Caco-2 (cell line): ENCODE measurements around the gene EEF1E1. TPM values are rescaled to one million over a fixed set of nuclear protein-coding genes. Genes with fewer than 3 reads are reported as not detected.

ENCODE experiments used
- BruUV-seq: library from RNA; stranded (reverse); fragments of 400-500 nt; replicated peaks from 2 replicates; lab custom pipeline; 2021; lab: Mats Ljungman, UMichigan
- CTCF ChIA-PET: fragments of 300-600 bp; sonication (Branson Sonifier 250); formaldehyde crosslinking; loops from one replicate; lab custom pipeline; 2022; ENCODE audit warnings: antibody characterized with exemption; lab: Charles Lee
- POLR2A ChIA-PET: fragments of 300-600 bp; sonication (Branson Sonifier 250); formaldehyde crosslinking; loops from one replicate; lab custom pipeline; 2022; ENCODE audit warnings: antibody characterized with exemption; lab: Charles Lee
- DNase-seq, 2 experiments: peaks; one replicate each; pipeline versions ENCODE4 v3.0.0 to v3.0.0-alpha.2; 2020 to 2022
- H3K27me3 ChIP-seq: replicated peaks from 2 replicates; pipeline ENCODE4 v1.6.0; 2011; ENCODE audit warnings: low read length; ENCODE audit not compliant: control insufficient read depth, insufficient read depth
- H3K36me3 ChIP-seq: 2 replicates; pipeline ENCODE4 v1.5.1; 2011; ENCODE audit warnings: low read length; ENCODE audit not compliant: control insufficient read depth, insufficient read depth
- H3K4me1 ChIP-seq: fragments of 250-450 bp; sonication (Bioruptor Pico); 2 replicates; pipeline ENCODE4 v1.5.1; 2020; ENCODE audit warnings: mild to moderate bottlenecking
- H3K4me3 ChIP-seq: 2 replicates; pipeline ENCODE4 v1.5.1; 2011; ENCODE audit warnings: low read depth, mild to moderate bottlenecking, control low read depth, low read length
- H3K9me3 ChIP-seq: fragments of 250-450 bp; sonication (Bioruptor Pico); 2 replicates; pipeline ENCODE4 v1.5.1; 2020; ENCODE audit warnings: mild to moderate bottlenecking, moderate library complexity
- H3K27ac Mint-ChIP-seq: one replicate; pipeline ENCODE4 v1.8.0; 2022; ENCODE audit warnings: mixed read lengths; ENCODE audit not compliant: unreplicated experiment
- H3K27me3 Mint-ChIP-seq: one replicate; pipeline ENCODE4 v1.8.0; 2022; ENCODE audit warnings: mixed read lengths; ENCODE audit not compliant: insufficient read depth, unreplicated experiment
- H3K36me3 Mint-ChIP-seq: one replicate; pipeline ENCODE4 v1.8.0; 2022; ENCODE audit warnings: mild to moderate bottlenecking, mixed read lengths; ENCODE audit not compliant: insufficient read depth, unreplicated experiment
- H3K4me1 Mint-ChIP-seq: one replicate; pipeline ENCODE4 v1.8.0; 2022; ENCODE audit warnings: low read depth, mixed read lengths; ENCODE audit not compliant: unreplicated experiment
- H3K4me3 Mint-ChIP-seq: one replicate; pipeline ENCODE4 v1.8.0; 2022; ENCODE audit warnings: mild to moderate bottlenecking, moderate library complexity, mixed read lengths; ENCODE audit not compliant: unreplicated experiment
- H3K9me3 Mint-ChIP-seq: one replicate; pipeline ENCODE4 v1.8.0; 2022; ENCODE audit warnings: mixed read lengths; ENCODE audit not compliant: unreplicated experiment
- intact Hi-C: fragments of 100-400 bp; cut with micrococcal nuclease; formaldehyde crosslinking; loops from one replicate; pipeline ENCODE4 v1.10.0; 2022; ENCODE audit not compliant: unreplicated experiment
- total RNA-seq: library from RNA; stranded (reverse); gene quantifications from 2 replicates; pipeline ENCODE4 v1.2.3, GENCODE V29; 2022
- TF ChIP-seq, protein P1 (sequence below), 2 experiments: fragments of 200-600 bp in 1 of 2; IDR thresholded peaks; 1 replicate in 1 of 2; 2 replicates in 1 of 2; pipeline versions ENCODE4 v1.5.1 to v1.8.0; 2011 to 2022; ENCODE audit warnings: antibody characterized with exemption in 1 of 2, control low read depth in 1 of 2, inconsistent platforms in 1 of 2, low read depth in 1 of 2, low read length in 1 of 2, mild to moderate bottlenecking in 1 of 2, moderate library complexity in 1 of 2; ENCODE audit not compliant: insufficient read depth in 1 of 2, severe bottlenecking in 1 of 2, unreplicated experiment in 1 of 2

Gene EEF1E1
- total RNA-seq, 1 experiment from 2014 or later = 60.3 TPM

- Mint-ChIP-seq H3K9me3 (peaks cover under 1% of the 10 kb centered on the region), H3K27me3 (no peaks in the 10 kb centered on the region), H3K27ac (no peak overlapping the region), H3K36me3 (peaks cover 39% of the 10 kb centered on the region), H3K4me1 (peaks cover 51% of the 10 kb centered on the region), H3K4me3 (no peak overlapping the region)
- Histone ChIP-seq H3K36me3 (no peaks in the 10 kb centered on the region), H3K27me3 (no peaks in the 10 kb centered on the region), H3K4me1 (peaks cover 75% of the 10 kb centered on the region), H3K4me3 (no peak overlapping the region), H3K9me3 (no peaks in the 10 kb centered on the region)
- CTCF ChIA-PET = no interaction called here
- POLR2A ChIA-PET = no interaction called here
- intact Hi-C loops = no loop called here
- no peak for DNase-seq
- TF ChIP-seq, protein P1, sequence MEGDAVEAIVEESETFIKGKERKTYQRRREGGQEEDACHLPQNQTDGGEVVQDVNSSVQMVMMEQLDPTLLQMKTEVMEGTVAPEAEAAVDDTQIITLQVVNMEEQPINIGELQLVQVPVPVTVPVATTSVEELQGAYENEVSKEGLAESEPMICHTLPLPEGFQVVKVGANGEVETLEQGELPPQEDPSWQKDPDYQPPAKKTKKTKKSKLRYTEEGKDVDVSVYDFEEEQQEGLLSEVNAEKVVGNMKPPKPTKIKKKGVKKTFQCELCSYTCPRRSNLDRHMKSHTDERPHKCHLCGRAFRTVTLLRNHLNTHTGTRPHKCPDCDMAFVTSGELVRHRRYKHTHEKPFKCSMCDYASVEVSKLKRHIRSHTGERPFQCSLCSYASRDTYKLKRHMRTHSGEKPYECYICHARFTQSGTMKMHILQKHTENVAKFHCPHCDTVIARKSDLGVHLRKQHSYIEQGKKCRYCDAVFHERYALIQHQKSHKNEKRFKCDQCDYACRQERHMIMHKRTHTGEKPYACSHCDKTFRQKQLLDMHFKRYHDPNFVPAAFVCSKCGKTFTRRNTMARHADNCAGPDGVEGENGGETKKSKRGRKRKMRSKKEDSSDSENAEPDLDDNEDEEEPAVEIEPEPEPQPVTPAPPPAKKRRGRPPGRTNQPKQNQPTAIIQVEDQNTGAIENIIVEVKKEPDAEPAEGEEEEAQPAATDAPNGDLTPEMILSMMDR (IDR thresholded peaks at IDR 0.05; ENCODE audit: insufficient read depth in 1 of 2, low read depth in 1 of 2, low read length in 1 of 2, severe bottlenecking in 1 of 2, unreplicated experiment in 1 of 2) = no peak
- BruUV-seq = no TSS peak
Observed at GRCh38 chr6:8082572-8082953, 19.8 kb downstream of the EEF1E1 start.

GRCh38 chr6:8080362-8081151 is 21.8 kb downstream of the EEF1E1 start:
- Histone ChIP-seq H3K4me3 (no peak overlapping the region), H3K4me1 (peaks cover 71% of the 10 kb centered on the region), H3K9me3 (no peaks in the 10 kb centered on the region), H3K36me3 (peaks cover 1% of the 10 kb centered on the region; the same call in 1 of the 2 replicates), H3K27me3 (no peaks in the 10 kb centered on the region)
- no TSS peak for BruUV-seq
- Mint-ChIP-seq H3K4me1 (peaks cover 47% of the 10 kb centered on the region), H3K9me3 (no peaks in the 10 kb centered on the region), H3K27ac (peak overlapping the region; percentile 32), H3K27me3 (no peaks in the 10 kb centered on the region), H3K36me3 (peaks cover 34% of the 10 kb centered on the region), H3K4me3 (peak overlapping the region; percentile 30)
- peak; percentile 61 to 81 for DNase-seq
- intact Hi-C loops = loop anchor here (1.0 kb wide), 2 partner anchors 16 to 22 kb away; partner anchors contain the start of genes BLOC1S5 and EEF1E1
- TF ChIP-seq, protein P1 (IDR thresholded peaks at IDR 0.05; ENCODE audit: insufficient read depth in 1 of 2, low read depth in 1 of 2, low read length in 1 of 2, severe bottlenecking in 1 of 2, unreplicated experiment in 1 of 2) = no peak
- ChIA-PET POLR2A (interaction anchor here (1.0 to 1.7 kb wide), 2 partner anchors 16 to 22 kb away, joined by 6 to 8 read pairs; partner anchors contain the start of genes BLOC1S5 and EEF1E1), CTCF (no interaction called here)

DNA sequence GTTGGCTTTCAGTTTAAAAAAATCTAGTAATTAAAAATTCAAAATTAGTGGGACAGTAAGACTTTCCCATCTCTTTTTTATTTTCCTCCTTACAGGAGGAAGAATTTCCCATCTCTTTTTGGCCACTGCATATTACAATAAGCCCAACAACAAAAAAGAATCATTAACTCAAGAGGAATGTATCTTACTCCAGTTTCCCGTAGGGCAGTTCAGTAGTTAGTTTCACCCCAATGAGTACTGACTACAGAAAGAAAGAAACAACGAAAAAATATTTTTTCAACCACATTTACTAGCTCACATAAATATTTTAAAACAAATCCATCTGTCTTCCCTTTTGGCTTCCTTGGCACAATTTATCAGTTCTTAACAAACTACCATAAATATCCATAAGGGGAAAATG is 23.2 kb downstream of the EEF1E1 start:
- Histone ChIP-seq H3K4me1 (peaks cover 57% of the 10 kb centered on the region), H3K36me3 (peaks cover 1% of the 10 kb centered on the region; the same call in 1 of the 2 replicates), H3K9me3 (no peaks in the 10 kb centered on the region), H3K27me3 (no peaks in the 10 kb centered on the region), H3K4me3 (no peak overlapping the region)
- ChIA-PET POLR2A (interaction anchor here (1.7 kb wide), 1 partner anchor 15 kb away, joined by 8 read pairs; the partner anchor contains the start of gene BLOC1S5), CTCF (no interaction called here)
- no peaks in the 10 kb centered on the region for H3K27me3 Mint-ChIP-seq
- DNase-seq = no peak
- H3K36me3 Mint-ChIP-seq = peaks cover 43% of the 10 kb centered on the region
- H3K4me1 Mint-ChIP-seq = peaks cover 47% of the 10 kb centered on the region
- no TSS peak for BruUV-seq
- intact Hi-C loops = no loop called here
- no peak overlapping the region for H3K27ac Mint-ChIP-seq
- TF ChIP-seq, protein P1 (IDR thresholded peaks at IDR 0.05; ENCODE audit: insufficient read depth in 1 of 2, low read depth in 1 of 2, low read length in 1 of 2, severe bottlenecking in 1 of 2, unreplicated experiment in 1 of 2) = no peak
- no peaks in the 10 kb centered on the region for H3K9me3 Mint-ChIP-seq
- no peak overlapping the region for H3K4me3 Mint-ChIP-seq
